DLD1 (cell line): ENCODE results near the gene VAV2.

Experiments used
- in situ Hi-C: cut with HindIII; loops from 2 replicates; pipeline ENCODE4 v1.10.0; 2017; ENCODE audit warnings: low sequenced_read_pairs

VAV2 gene

GRCh38 chr9:133991964-133992779, at the start of gene VAV2:
TSS of gene VAV2 (minus strand) at chr9:133992324. CDS start at chr9:133992278, 46 bp downstream.
- in situ Hi-C loops: loop anchor here (25.0 kb wide), 1 partner anchor 205 kb away; no protein-coding TSS in a partner anchor

GRCh38 chr9:134041649-134041962, 49.5 kb upstream of the VAV2 start:
- in situ Hi-C loops: no loop called here

GRCh38 chr9:134040781-134041648, 48.9 kb upstream of the VAV2 start:
- in situ Hi-C loops: no loop called here

- in situ Hi-C loops: no loop called here
These were observed 48.0 kb upstream of the VAV2 start for GRCh38 chr9:134040176-134040565.

GRCh38 chr9:134039386-134040175, 47.5 kb upstream of the VAV2 start:
- in situ Hi-C loops: no loop called here

GRCh38 chr9:134037641-134038040, 45.5 kb upstream of the VAV2 start:
- in situ Hi-C loops: no loop called here

- in situ Hi-C loops: no loop called here
These were observed 44.0 kb upstream of the VAV2 start for GRCh38 chr9:134036130-134036529.

GRCh38 chr9:134035041-134036039, 43.2 kb upstream of the VAV2 start:
- in situ Hi-C loops: no loop called here

- in situ Hi-C loops: no loop called here
These were observed 42.3 kb upstream of the VAV2 start for GRCh38 chr9:134034215-134035040.

- in situ Hi-C loops: no loop called here
These were observed 41.5 kb upstream of the VAV2 start for GRCh38 chr9:134033516-134034214.

GRCh38 chr9:134032456-134033222, 40.5 kb upstream of the VAV2 start:
- in situ Hi-C loops: no loop called here

- in situ Hi-C loops: no loop called here
These were observed 39.7 kb upstream of the VAV2 start for GRCh38 chr9:134031783-134032182.

GRCh38 chr9:134030821-134031470, 38.8 kb upstream of the VAV2 start:
- in situ Hi-C loops: no loop called here

GRCh38 chr9:134029248-134030226, 37.4 kb upstream of the VAV2 start:
- in situ Hi-C loops: no loop called here

- in situ Hi-C loops: no loop called here
These were observed 36.6 kb upstream of the VAV2 start for GRCh38 chr9:134028575-134029247.

- in situ Hi-C loops: no loop called here
These were observed 36.0 kb upstream of the VAV2 start for GRCh38 chr9:134028076-134028475.
